Fibroblast of peridontal ligament (primary cell): Measurements from ENCODE around the gene CACNA1C.
"Not testable (repeated sequence)": the region's sequence is repeated elsewhere in the genome, so short reads cannot be mapped to it uniquely, and the experiment has no call there.

ENCODE experiments used
- DNase-seq: peaks from one replicate; pipeline ENCODE4 v3.0.0-alpha.2; 2010; ENCODE audit errors: extremely low read depth

The CACNA1C gene

GRCh38 chr12:2074792-2075191 lies 22.0 kb downstream of the CACNA1C start:
- DNase-seq = no peak

DNA sequence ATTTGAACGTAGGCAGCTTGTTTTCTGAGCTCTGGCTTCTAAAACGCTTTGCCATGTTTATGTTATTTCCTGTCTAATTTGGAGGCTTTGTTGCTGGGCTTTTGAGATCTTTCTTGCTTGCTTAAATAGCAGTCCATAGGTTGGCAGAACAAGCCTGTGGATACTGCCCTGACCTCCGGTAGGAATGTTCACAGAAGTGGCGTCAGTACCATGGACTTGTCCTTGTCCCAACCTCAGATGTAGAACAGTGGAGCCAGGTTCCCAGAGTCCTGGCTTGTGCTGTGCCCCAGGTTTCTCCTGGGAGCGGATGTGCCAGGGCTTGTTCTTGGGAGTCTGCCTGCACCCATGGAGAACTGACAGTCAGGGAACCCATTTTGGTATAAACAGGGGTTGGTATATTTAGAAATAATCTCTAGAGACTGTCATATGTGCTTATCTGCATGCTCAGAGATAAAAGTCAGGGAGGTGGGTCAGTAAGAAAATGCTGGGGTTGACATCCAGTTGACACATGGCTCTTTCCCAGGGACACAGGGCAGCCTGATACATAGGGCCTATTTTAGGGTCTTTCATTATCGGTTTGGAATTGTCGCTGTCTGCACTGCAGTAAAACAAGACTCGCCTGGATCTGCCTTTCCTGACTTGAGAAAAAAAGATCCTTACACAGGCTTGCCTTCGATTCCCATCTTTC lies 22.9 kb downstream of the CACNA1C start:
- DNase-seq = no peak

- DNase-seq = peak; percentile 67
Measured at GRCh38 chr12:2076196-2076570, 23.4 kb downstream of the CACNA1C start.

DNA sequence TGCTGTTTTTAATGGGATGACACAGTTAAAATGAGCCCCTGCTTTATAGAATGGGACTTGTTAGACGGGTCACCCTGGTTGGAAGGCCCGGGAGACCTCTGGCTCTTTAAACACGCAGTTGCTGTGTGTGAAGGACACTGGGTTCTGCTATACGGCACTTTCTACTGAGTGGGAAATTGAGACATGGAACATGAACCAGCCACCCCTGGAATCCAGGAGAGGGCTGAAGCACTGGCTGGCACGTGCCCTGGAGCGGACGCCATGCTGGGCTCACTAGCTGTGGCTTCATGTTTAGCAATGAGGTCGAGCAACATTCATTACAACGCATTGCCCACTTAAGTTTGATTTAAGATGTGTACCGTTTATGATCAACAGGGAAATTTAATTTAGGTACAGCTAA lies 23.9 kb downstream of the CACNA1C start:
- no peak for DNase-seq

GRCh38 chr12:2080604-2081003 lies 27.8 kb downstream of the CACNA1C start:
- DNase-seq = no peak

GRCh38 chr12:2082321-2082720 lies 29.5 kb downstream of the CACNA1C start:
- DNase-seq = no peak

DNA sequence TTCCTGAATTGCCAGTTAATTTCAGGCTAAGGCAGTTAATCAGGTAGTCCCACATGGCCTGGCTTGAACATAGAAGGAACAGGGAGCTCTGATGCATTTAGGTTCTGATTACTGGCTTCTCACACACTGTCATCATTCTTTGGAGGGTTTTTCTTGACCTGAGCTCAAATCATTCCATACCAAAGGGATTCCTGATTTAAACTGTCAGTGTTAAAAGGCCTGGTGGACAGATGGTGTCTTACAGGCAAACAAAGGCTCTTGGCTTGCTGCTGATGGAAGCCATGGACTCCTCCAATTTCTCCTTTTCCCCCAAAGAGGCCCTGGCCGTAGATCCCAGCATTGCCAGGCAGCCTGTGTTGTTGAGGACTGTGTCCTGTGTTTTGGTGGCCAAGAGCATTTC lies 30.2 kb downstream of the CACNA1C start:
- peak; percentile 59 for DNase-seq

DNA sequence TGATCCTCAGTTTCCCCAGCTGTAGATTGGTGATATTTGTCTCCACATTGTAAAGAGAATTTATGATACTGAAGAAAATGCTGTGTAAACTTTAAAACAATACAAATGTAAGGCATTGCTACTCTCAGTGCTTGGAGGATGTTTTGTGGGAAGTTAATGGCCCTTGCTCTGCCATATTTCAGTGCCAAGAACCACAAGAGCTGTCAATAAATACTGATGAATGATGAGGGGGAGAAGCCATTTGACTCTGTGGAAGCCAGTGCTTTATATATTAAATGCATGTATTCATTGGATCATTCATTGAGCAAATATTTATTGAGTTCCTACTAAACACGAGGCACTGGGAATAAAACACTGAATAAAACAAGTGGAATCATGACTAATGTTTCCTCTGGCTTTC lies 30.8 kb downstream of the CACNA1C start:
- DNase-seq = no peak

DNA sequence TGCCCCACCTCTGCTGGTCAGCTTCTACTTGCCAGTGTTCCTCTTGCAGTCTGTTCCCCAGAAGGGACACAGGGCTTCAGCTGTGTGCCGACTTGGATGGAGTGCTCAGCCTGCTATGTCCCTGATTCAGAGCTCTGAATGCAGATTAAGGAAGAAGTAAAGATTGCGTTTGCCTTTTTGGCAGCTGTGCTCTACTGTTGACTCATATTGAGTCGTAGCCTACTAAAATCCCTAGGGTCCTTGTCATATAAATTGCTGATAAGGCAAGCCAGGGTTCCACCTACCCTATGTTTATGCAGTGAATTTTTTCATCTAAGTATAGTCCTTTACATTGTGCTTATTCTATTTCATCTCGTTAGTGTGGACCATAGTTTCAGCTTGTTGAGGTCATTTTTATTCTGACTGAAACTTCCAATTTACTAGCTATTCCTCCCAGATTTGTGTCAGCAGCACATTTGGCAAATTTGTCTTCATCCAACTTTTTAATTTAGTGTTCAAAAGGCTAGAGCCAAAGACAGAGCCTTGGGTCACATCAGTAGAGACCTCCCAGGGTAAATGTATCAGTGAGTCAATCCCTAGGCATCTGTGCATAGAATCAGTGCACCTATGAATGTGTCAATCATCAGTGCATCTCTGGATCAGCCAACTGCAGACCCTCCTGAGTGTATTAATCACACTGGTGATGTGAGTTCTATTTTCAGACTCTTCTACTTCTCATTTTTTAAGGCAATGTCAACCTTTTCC lies 31.9 kb downstream of the CACNA1C start:
- DNase-seq = peak; percentile 91

GRCh38 chr12:2092354-2092753 lies 39.6 kb downstream of the CACNA1C start:
- no peak for DNase-seq

DNA sequence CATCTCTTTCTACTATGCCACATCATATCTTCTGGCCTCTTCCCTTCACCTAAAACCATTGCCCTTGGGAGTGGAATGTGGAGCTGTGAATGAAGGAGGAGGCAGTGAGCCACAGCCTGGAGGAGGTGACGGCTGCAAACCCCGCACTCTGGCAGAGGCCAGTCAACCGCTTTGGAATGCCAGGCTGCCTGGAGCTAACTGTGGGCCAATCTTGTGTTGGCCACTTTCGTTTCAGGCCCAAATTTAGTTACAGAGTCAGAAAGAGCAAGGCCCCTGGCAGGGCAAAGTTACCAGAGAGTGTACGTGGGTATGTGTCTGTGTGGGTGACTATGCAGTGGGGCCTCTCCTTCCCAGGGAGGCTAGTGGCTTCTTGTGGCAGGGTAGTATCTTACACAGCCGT lies 40.1 kb downstream of the CACNA1C start:
- DNase-seq = peak; percentile 71

- DNase-seq = no peak
Measured at GRCh38 chr12:2094597-2094996, 41.8 kb downstream of the CACNA1C start.

- DNase-seq = no peak
Measured at GRCh38 chr12:2095878-2096277, 43.1 kb downstream of the CACNA1C start.

GRCh38 chr12:2097617-2098016 lies 44.8 kb downstream of the CACNA1C start:
- no peak for DNase-seq

DNA sequence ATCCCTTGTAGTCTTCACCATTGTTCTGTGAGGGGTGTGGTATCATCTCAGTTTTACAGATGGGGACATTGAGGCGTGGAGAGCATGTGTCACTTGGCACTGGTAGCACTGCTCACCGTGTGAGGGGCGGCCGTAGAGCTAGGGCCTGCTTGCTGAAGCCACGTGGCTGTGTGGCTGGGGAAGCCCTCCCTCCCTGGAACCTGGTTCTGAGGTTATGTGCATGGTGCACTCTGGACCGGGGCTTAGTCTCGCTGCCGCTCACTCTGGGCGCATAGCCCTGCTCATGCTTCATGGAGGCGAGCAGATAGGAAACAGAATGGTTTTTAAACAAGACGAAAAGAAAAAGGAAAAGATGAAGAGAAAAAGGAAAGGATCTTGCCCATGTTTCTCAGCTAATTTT lies 46.1 kb downstream of the CACNA1C start:
- no peak for DNase-seq

- no peak for DNase-seq
Measured at GRCh38 chr12:2099595-2099994, 46.8 kb downstream of the CACNA1C start.

GRCh38 chr12:2101359-2101758 lies 48.6 kb downstream of the CACNA1C start:
- DNase-seq = no peak

- no peak for DNase-seq
Measured at GRCh38 chr12:2101771-2102170, 49.0 kb downstream of the CACNA1C start.

DNA sequence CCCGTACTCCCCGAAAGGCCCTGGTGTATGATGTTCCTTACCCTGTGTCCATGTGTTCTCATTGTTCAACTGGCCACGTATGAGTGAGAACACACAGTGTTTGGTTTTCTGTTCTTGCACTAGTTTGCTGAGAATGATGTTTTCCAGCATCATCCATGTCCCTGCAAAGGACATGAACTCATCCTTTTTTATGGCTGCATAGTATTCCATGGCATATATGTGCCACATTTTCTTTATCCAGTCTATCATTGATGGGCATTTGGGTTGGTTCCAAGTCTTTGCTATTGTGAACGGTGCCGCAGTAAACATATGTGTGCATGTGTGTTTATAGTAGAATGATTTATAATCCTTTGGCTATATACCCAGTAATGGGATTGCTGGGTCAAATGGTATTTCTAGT lies 49.9 kb downstream of the CACNA1C start:
- not testable (repeated sequence) for DNase-seq

- not testable (repeated sequence) for DNase-seq
Measured at GRCh38 chr12:2105387-2105786, 52.6 kb downstream of the CACNA1C start.

- DNase-seq = no peak
Measured at GRCh38 chr12:2108166-2108565, 55.4 kb downstream of the CACNA1C start.

DNA sequence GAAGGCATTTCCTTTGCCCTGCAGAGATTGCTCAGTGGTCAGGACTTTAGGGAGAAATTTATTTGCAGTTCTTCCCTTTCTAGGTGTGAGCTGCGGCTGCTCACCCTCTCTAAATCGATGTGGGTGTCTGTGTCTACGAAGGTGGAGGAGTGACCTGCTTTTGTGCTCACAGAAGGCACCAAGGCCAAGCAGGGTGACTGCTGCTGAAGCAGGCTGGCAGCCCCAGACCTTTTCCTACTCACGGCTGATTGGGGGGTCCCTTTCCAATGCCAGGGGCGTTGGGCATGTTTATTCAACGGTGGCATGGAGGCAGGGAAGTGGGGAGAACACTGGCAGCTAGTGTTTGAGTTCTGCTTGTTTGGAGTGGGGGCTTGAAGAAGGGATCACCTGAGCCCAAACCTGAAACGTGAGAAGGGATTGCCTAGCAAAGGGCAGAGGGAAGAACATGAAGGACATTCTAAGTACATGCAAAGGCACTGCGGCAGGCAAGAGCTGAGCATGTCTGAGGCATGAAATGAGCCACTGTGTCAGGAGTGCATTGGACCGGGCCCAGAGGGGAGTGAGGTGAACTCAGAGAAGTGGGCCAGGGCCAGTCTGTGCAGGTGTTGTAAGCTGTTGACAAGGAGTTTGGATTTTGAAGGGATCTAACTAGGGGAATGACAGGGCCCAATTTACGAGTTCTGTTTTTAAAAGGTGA lies 56.3 kb downstream of the CACNA1C start:
- no peak for DNase-seq

GRCh38 chr12:2110127-2110526 lies 57.3 kb downstream of the CACNA1C start:
- no peak for DNase-seq
